C4-2B (cell line): Measurements from ENCODE around the gene FKBP10.
"Not testable (repeated sequence)": the region's sequence is repeated elsewhere in the genome, so short reads cannot be mapped to it uniquely, and the experiment has no call there.

Experiments used
- H3K27ac ChIP-seq: fragments of 450-650 bp; 2 replicates; pipeline ENCODE4 v1.5.1; 2017
- CTCF ChIP-seq: fragments of 450-650 bp; conservative IDR thresholded peaks from 2 replicates; pipeline ENCODE4 v1.5.1; 2017; ENCODE audit warnings: mild to moderate bottlenecking
- ZFX ChIP-seq: fragments of 450-650 bp; IDR thresholded peaks from 2 replicates; pipeline ENCODE4 v1.6.1; 2017

FKBP10 gene

GRCh38 chr17:41844971-41845370 is 32.2 kb downstream of the FKBP10 start:
- no peak overlapping the region for H3K27ac ChIP-seq
- no peak for TF ChIP-seq ZFX
- TF ChIP-seq CTCF, result no peak

- no peak overlapping the region for H3K27ac ChIP-seq
These were observed 36.0 kb downstream of the FKBP10 start for GRCh38 chr17:41848788-41849187.

GRCh38 chr17:41849251-41849990 is 36.6 kb downstream of the FKBP10 start:
- TF ChIP-seq CTCF (no peak), ZFX (no peak)
- no peak overlapping the region for H3K27ac ChIP-seq

More at GRCh38 chr17:41848788-41849187, 36.0 kb downstream of the FKBP10 start:
- TF ChIP-seq CTCF, result no peak

GRCh38 chr17:41851382-41851781 is 38.6 kb downstream of the FKBP10 start:
- not testable (repeated sequence) for H3K27ac ChIP-seq

- H3K27ac ChIP-seq, result no peak overlapping the region
- TF ChIP-seq ZFX (no peak), CTCF (no peak)
These were observed 47.6 kb downstream of the FKBP10 start for GRCh38 chr17:41860254-41860931.

GRCh38 chr17:41863074-41863848 is 50.5 kb downstream of the FKBP10 start:
- no peak overlapping the region for H3K27ac ChIP-seq
- TF ChIP-seq ZFX (no peak), CTCF (no peak)

- peak overlapping the region; percentile 94 for H3K27ac ChIP-seq
- TF ChIP-seq CTCF, result no peak
- TF ChIP-seq ZFX, result no peak
These were observed 51.7 kb downstream of the FKBP10 start for GRCh38 chr17:41864498-41864835.
